B cell (primary cell): Measurements from ENCODE around the gene CAMK2A. TPM values are rescaled to one million over a fixed set of nuclear protein-coding genes. Genes with fewer than 3 reads are reported as not detected.

Source experiments
- ATAC-seq: fragments of 200-7000 bp; cut with Tn5 transposase; one replicate; pipeline ENCODE4 v1.10.0; 2021; ENCODE audit warnings: low read depth, mild to moderate bottlenecking, moderate number of reproducible peaks, moderate library complexity
- CTCF ChIA-PET: fragments of 350-600 bp; sonication (Branson Sonifier 250); formaldehyde crosslinking; loops from one replicate; lab custom pipeline; 2021; ENCODE audit warnings: antibody characterized with exemption, inconsistent platforms; lab: Charles Lee
- POLR2A ChIA-PET: fragments of 350-600 bp; sonication (Branson Sonifier 250); formaldehyde crosslinking; loops from one replicate; lab custom pipeline; 2021; ENCODE audit warnings: antibody characterized with exemption; lab: Charles Lee
- DNase-seq: peaks from one replicate; pipeline ENCODE4 v3.0.0; 2013
- H2AFZ ChIP-seq: 2 replicates; pipeline ENCODE4 v1.6.1; 2012; ENCODE audit warnings: mild to moderate bottlenecking, low read depth, low read length; ENCODE audit not compliant: insufficient read depth, poor library complexity, severe bottlenecking
- H3K27ac ChIP-seq, 2 donors: 1 replicate in 1 of 2; 2 replicates in 1 of 2; pipeline ENCODE4 v1.5.1; 2012 to 2013; ENCODE audit warnings: low read length in 2 of 2, mild to moderate bottlenecking in 2 of 2, moderate library complexity in 1 of 2
- H3K27me3 ChIP-seq, 4 experiments: fragments of 200-600 bp in 1 of 4; sonication (generic) in 1 of 4; replicated peaks in 1 of 4; 1 replicate in 2 of 4; 2 replicates in 2 of 4; pipeline versions ENCODE4 v1.6.1 to v1.7.0; 2013 to 2016; ENCODE audit warnings: low read length in 3 of 4, mild to moderate bottlenecking in 2 of 4, mixed read lengths in 1 of 4, moderate library complexity in 1 of 4; ENCODE audit not compliant: insufficient read depth in 4 of 4, control insufficient read depth in 3 of 4; ENCODE audit errors: control extremely low read depth in 1 of 4
- H3K36me3 ChIP-seq, 2 experiments: replicated peaks in 1 of 2; 1 replicate in 1 of 2; 2 replicates in 1 of 2; pipeline versions ENCODE4 v1.6.1 to v1.7.1; 2013; ENCODE audit warnings: low read length in 1 of 2; ENCODE audit not compliant: insufficient read depth in 2 of 2, control insufficient read depth in 1 of 2; ENCODE audit errors: control extremely low read depth in 1 of 2, extremely low read depth in 1 of 2
- H3K4me1 ChIP-seq, 2 donors: fragments of 200-600 bp in 1 of 2; sonication (generic) in 1 of 2; 1 replicate in 1 of 2; 2 replicates in 1 of 2; pipeline versions ENCODE4 v1.5.1 to v1.6.1; 2013 to 2017; ENCODE audit warnings: low read length in 2 of 2; ENCODE audit not compliant: control insufficient read depth in 2 of 2, insufficient read depth in 2 of 2
- H3K4me2 ChIP-seq: replicated peaks from 2 replicates; pipeline ENCODE3; 2012; ENCODE audit warnings: mild to moderate bottlenecking, low read depth, low read length; ENCODE audit not compliant: poor library complexity, severe bottlenecking
- H3K4me3 ChIP-seq, 5 experiments: fragments of 200-600 bp in 1 of 5; sonication (generic) in 1 of 5; 1 replicate in 3 of 5; 2 replicates in 2 of 5; pipeline versions ENCODE4 v1.5.1 to v1.7.0; 2011 to 2016; ENCODE audit warnings: low read length in 4 of 5, mild to moderate bottlenecking in 4 of 5, low read depth in 2 of 5, control low read depth in 1 of 5, moderate library complexity in 1 of 5; ENCODE audit not compliant: insufficient read depth in 1 of 5; ENCODE audit errors: control extremely low read depth in 1 of 5, extremely low read depth in 1 of 5
- H3K79me2 ChIP-seq: fragments of 200-600 bp; sonication (generic); one replicate; pipeline ENCODE4 v1.6.0; 2016; ENCODE audit warnings: low read length; ENCODE audit not compliant: control insufficient read depth, insufficient read depth
- H3K9ac ChIP-seq: fragments of 200-600 bp; sonication (generic); 2 replicates; pipeline ENCODE4 v1.6.1; 2017; ENCODE audit warnings: mild to moderate bottlenecking, low read length, moderate library complexity
- H3K9me3 ChIP-seq, 3 donors: one replicate each; pipeline versions ENCODE4 v1.6.1 to v1.7.1; 2013; ENCODE audit warnings: low read length in 2 of 3; ENCODE audit not compliant: control insufficient read depth in 2 of 3, insufficient read depth in 1 of 3; ENCODE audit errors: control extremely low read depth in 1 of 3
- H4K20me1 ChIP-seq: 2 replicates; pipeline ENCODE4 v1.6.0; 2012; ENCODE audit warnings: mild to moderate bottlenecking, low read length; ENCODE audit not compliant: insufficient read depth, control insufficient read depth, poor library complexity, severe bottlenecking
- H3K27ac Mint-ChIP-seq: one replicate; pipeline ENCODE4 v1.8.0; 2021; ENCODE audit warnings: mixed read lengths
- H3K27me3 Mint-ChIP-seq: one replicate; pipeline ENCODE4 v1.8.0; 2021; ENCODE audit warnings: mixed read lengths
- H3K4me1 Mint-ChIP-seq: one replicate; pipeline ENCODE4 v1.8.0; 2021; ENCODE audit warnings: mixed read lengths
- H3K4me3 Mint-ChIP-seq: one replicate; pipeline ENCODE4 v1.8.0; 2021; ENCODE audit warnings: mixed read lengths
- H3K9me3 Mint-ChIP-seq: one replicate; pipeline ENCODE4 v1.8.0; 2022; ENCODE audit warnings: mixed read lengths; ENCODE audit not compliant: insufficient read depth
- EZH2 ChIP-seq: IDR thresholded peaks from 2 replicates; pipeline ENCODE4 v1.6.1; 2012; ENCODE audit warnings: borderline replicate concordance, low read depth, mild to moderate bottlenecking, moderate library complexity, low read length; ENCODE audit not compliant: insufficient read depth, poor library complexity, severe bottlenecking
- WGBS: methylation state at CpG from one replicate; pipeline ENCODE4 v1.1.5; 2013; ENCODE audit warnings: missing lambda C conversion rate; ENCODE audit not compliant: insufficient coverage; 5-methylcytosine and 5-hydroxymethylcytosine counted together
- intact Hi-C: fragments of 100-400 bp; cut with micrococcal nuclease; formaldehyde crosslinking; loops from one replicate; pipeline ENCODE4 v1.10.0; 2022
- polyA plus RNA-seq: library from polyadenylated mRNA; depleted of rRNA; stranded (reverse); fragments of >200 nt; gene quantifications from 2 replicates; pipeline ENCODE4 v1.2.3, GENCODE V29; 2012
- total RNA-seq, 2 donors: library from RNA; stranded (reverse); fragments of 120-200 nt in 1 of 2; gene quantifications; 1 replicate in 1 of 2; 2 replicates in 1 of 2; pipeline versions ENCODE4 v1.2.3 to v1.2.4, GENCODE V29; 2013 to 2022
- TF ChIP-seq, protein P1 (sequence below): fragments of 200-600 bp; IDR thresholded peaks from one replicate; pipeline ENCODE4 v1.8.0; 2022; ENCODE audit warnings: antibody characterized with exemption, mild to moderate bottlenecking

Gene CAMK2A
- total and polyA plus RNA-seq, 2 donors (not counting 1 experiment from before 2014, with no cell fraction given): not detected

DNA sequence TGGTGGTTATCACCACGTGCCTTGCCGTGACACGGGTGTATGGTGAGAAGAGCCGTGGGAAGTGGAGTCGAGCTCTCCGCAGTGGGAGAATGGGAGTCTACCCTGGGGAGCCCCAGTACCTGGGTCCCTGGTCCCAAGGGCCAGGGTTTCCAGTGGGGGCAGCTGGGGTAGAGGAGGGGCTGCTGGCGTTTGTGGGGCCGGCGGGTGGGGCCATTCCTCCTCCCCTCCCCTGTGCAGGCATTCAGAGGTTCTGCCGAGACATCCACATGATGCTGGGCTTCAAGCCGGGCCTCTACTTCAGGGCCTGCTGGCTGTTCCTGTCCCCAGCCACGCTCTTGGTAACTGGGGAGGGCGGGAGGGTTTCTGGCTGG, 85.0 kb downstream of the CAMK2A start:
- no peak overlapping the region for H2AFZ ChIP-seq

DNA sequence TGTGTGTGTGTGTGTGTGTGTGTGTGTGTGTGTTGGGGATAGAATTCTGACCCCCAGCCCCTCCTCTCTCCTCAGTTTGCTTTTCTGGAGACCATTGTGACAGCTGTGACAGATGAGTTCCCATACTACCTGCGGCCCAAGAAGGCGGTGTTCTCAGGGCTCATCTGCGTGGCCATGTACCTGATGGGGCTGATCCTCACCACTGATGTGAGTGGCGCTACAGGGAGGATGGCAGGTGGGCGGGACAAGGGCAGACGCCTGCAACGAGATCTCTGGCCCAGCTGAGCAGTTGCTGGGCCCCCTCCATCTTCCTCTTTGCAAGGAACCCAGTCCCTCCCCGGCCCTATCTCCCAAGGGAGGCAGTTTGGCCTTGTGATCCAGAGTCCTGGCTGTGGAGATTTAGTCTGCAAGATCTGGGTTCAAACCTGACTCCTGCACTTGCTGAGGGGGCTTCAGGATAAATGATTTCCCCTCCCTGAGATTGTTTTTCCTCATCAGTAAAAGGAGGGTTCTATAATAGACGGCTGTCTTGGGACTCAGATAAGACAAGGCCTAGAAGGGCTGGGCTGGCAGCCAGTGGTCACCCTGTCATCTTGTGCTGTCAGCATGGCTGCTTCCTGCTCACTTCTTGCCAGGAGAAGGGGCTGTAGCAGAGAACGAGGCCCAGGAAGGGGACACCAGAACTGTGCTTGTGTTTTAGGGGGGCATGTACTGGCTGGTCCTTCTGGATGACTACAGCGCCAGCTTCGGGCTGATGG, 85.6 kb downstream of the CAMK2A start:
- POLR2A ChIA-PET: no interaction called here

More for the DNA sequence above, 85.0 kb downstream of the CAMK2A start:
- no peak for DNase-seq
- no peaks in the 10 kb centered on the region for H3K36me3 ChIP-seq
- no peak for TF ChIP-seq EZH2
- TF ChIP-seq, protein P1, sequence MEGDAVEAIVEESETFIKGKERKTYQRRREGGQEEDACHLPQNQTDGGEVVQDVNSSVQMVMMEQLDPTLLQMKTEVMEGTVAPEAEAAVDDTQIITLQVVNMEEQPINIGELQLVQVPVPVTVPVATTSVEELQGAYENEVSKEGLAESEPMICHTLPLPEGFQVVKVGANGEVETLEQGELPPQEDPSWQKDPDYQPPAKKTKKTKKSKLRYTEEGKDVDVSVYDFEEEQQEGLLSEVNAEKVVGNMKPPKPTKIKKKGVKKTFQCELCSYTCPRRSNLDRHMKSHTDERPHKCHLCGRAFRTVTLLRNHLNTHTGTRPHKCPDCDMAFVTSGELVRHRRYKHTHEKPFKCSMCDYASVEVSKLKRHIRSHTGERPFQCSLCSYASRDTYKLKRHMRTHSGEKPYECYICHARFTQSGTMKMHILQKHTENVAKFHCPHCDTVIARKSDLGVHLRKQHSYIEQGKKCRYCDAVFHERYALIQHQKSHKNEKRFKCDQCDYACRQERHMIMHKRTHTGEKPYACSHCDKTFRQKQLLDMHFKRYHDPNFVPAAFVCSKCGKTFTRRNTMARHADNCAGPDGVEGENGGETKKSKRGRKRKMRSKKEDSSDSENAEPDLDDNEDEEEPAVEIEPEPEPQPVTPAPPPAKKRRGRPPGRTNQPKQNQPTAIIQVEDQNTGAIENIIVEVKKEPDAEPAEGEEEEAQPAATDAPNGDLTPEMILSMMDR: no peak
- no peak overlapping the region for H3K27ac ChIP-seq
- Mint-ChIP-seq H3K9me3 (no peaks in the 10 kb centered on the region), H3K27ac (no peak overlapping the region), H3K4me1 (peaks cover 6% of the 10 kb centered on the region), H3K4me3 (no peak overlapping the region), H3K27me3 (peaks cover 25% of the 10 kb centered on the region)
- peaks cover 0 to 4% (median 0%) of the 10 kb centered on the region in 3 donors for H3K9me3 ChIP-seq
- H3K4me3 ChIP-seq: no peak overlapping the region
- H3K4me2 ChIP-seq: no peak overlapping the region
- no peaks in the 10 kb centered on the region for H4K20me1 ChIP-seq
- H3K79me2 ChIP-seq: no peaks in the 10 kb centered on the region
- ATAC-seq: no peak
- intact Hi-C loops: no loop called here
- POLR2A ChIA-PET: no interaction called here
- WGBS: 90% methylated on average over 9 of the region's 13 CpGs
- H3K9ac ChIP-seq: no peak overlapping the region
- CTCF ChIA-PET: interaction anchor here (2.8 kb wide), 1 partner anchor 14 kb away, joined by 9 read pairs; no protein-coding TSS in a partner anchor
- peaks cover 7 to 11% of the 10 kb centered on the region in 2 donors for H3K4me1 ChIP-seq
- H3K27me3 ChIP-seq: peaks cover 0 to 16% (median 0%) of the 10 kb centered on the region in 4 experiments

More for the DNA sequence above, 85.6 kb downstream of the CAMK2A start:
- Histone ChIP-seq H3K36me3 (no peaks in the 10 kb centered on the region), H3K4me1 (peaks cover 1 to 7% of the 10 kb centered on the region in 2 donors), H3K4me2 (no peak overlapping the region), H3K79me2 (no peaks in the 10 kb centered on the region), H3K27ac (no peak overlapping the region), H4K20me1 (no peaks in the 10 kb centered on the region), H3K4me3 (no peak overlapping the region), H3K27me3 (peaks cover 0 to 10% (median 0%) of the 10 kb centered on the region in 4 experiments), H3K9me3 (no peaks in the 10 kb centered on the region), H2AFZ (no peak overlapping the region), H3K9ac (no peak overlapping the region)
- TF ChIP-seq, protein P1: no peak
- TF ChIP-seq EZH2: no peak
- WGBS: 80% methylated on average over 12 of the region's 12 CpGs
- Mint-ChIP-seq H3K27me3 (peaks cover 20% of the 10 kb centered on the region), H3K4me3 (no peak overlapping the region), H3K9me3 (no peaks in the 10 kb centered on the region), H3K4me1 (peaks cover 2% of the 10 kb centered on the region), H3K27ac (no peak overlapping the region)
- ATAC-seq: no peak
- intact Hi-C loops: no loop called here
- CTCF ChIA-PET: interaction anchor here (0.9 kb wide), 1 partner anchor 13 kb away, joined by 3 read pairs; no protein-coding TSS in a partner anchor
- no peak for DNase-seq
